ENCODE results near the gene NT5DC1. TPM values are rescaled to one million over a fixed set of nuclear protein-coding genes. Genes with fewer than 3 reads are reported as not detected.

The NT5DC1 gene
- total and polyA plus RNA-seq, 4 donors: 8.6 to 49.0 (median 22.1) TPM

DNA sequence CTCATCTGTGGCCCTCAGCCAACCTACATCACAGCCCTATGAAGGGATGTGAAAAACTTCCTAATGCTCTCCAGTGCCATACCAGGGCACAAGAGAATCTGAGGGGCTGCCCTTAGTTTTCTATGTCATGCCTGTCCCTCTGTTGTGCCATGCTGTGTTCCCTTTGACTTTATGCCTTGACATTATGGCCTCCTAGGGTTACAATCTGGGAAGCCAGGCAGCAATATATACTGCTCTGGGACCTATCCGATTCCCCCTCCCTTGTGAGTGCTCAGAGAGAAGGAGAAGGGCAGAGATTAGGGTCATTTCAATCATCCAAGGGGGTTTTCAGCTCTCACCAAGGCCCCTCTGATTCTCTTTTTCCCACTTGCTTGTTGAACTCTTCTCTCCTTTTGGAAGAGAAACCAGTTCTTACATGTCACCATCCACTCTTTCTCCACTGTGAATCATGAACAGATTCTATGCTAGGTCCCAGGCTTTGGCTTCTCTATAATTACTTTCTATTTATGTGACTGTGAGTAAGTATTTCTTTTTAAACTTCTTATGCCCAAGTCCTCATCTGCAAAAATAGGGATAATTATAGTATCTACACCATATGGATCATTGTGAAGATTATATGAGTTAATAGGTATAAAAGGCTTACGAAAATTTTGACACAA is 25.8 kb upstream of the NT5DC1 start:
- H3K4me3 ChIP-seq: no peak overlapping the region
- H3K36me3 ChIP-seq (ENCODE audit: control insufficient read depth in 4 of 4, insufficient read depth in 4 of 4, low read length in 4 of 4): no peaks in the 10 kb centered on the region
- no peak overlapping the region for H3K9ac ChIP-seq (ENCODE audit: insufficient read depth in 1 of 2, low read length in 2 of 2)
- DNase-seq (no peak), ATAC-seq (ENCODE audit: insufficient read depth, low FRiP score) (no peak)
- WGBS, 2 donors: 92 to 96% methylated on average over 2 of the region's 2 CpGs
- peaks cover 0 to 9% (median 4%) of the 10 kb centered on the region in 5 donors for H3K4me1 ChIP-seq (ENCODE audit: control insufficient read depth in 5 of 5, insufficient read depth in 5 of 5, low read length in 5 of 5)
- no peaks in the 10 kb centered on the region for H3K27me3 ChIP-seq (ENCODE audit: control insufficient read depth in 3 of 3, insufficient read depth in 3 of 3, low read length in 2 of 3)
- H3K27ac ChIP-seq (ENCODE audit: low read depth in 1 of 2, low read length in 1 of 2): no peak overlapping the region
- TF ChIP-seq, protein P1, sequence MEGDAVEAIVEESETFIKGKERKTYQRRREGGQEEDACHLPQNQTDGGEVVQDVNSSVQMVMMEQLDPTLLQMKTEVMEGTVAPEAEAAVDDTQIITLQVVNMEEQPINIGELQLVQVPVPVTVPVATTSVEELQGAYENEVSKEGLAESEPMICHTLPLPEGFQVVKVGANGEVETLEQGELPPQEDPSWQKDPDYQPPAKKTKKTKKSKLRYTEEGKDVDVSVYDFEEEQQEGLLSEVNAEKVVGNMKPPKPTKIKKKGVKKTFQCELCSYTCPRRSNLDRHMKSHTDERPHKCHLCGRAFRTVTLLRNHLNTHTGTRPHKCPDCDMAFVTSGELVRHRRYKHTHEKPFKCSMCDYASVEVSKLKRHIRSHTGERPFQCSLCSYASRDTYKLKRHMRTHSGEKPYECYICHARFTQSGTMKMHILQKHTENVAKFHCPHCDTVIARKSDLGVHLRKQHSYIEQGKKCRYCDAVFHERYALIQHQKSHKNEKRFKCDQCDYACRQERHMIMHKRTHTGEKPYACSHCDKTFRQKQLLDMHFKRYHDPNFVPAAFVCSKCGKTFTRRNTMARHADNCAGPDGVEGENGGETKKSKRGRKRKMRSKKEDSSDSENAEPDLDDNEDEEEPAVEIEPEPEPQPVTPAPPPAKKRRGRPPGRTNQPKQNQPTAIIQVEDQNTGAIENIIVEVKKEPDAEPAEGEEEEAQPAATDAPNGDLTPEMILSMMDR (IDR thresholded peaks at IDR 0.05; ENCODE audit: control extremely low read depth, extremely low read depth): no peak
- H3K9me3 ChIP-seq (ENCODE audit: control insufficient read depth in 4 of 4, insufficient read depth in 3 of 4, low read length in 3 of 4): no peaks in the 10 kb centered on the region

- Histone ChIP-seq H3K27ac (ENCODE audit: low read depth in 1 of 2, low read length in 1 of 2) (no peak overlapping the region), H3K9me3 (ENCODE audit: control insufficient read depth in 4 of 4, insufficient read depth in 3 of 4, low read length in 3 of 4) (no peaks in the 10 kb centered on the region), H3K4me1 (ENCODE audit: control insufficient read depth in 5 of 5, insufficient read depth in 5 of 5, low read length in 5 of 5) (peaks cover 0 to 4% (median 0%) of the 10 kb centered on the region in 5 donors), H3K36me3 (ENCODE audit: control insufficient read depth in 4 of 4, insufficient read depth in 4 of 4, low read length in 4 of 4) (no peaks in the 10 kb centered on the region), H3K27me3 (ENCODE audit: control insufficient read depth in 3 of 3, insufficient read depth in 3 of 3, low read length in 2 of 3) (no peaks in the 10 kb centered on the region), H3K9ac (ENCODE audit: insufficient read depth in 1 of 2, low read length in 2 of 2) (no peak overlapping the region), H3K4me3 (no peak overlapping the region)
- TF ChIP-seq, protein P1 (IDR thresholded peaks at IDR 0.05; ENCODE audit: control extremely low read depth, extremely low read depth): no peak
- DNase-seq: no peak
- WGBS, 2 donors: 75 to 88% methylated on average over 3 of the region's 3 CpGs
- no peak for ATAC-seq (ENCODE audit: insufficient read depth, low FRiP score)
Measured at GRCh38 chr6:116078522-116078921, 22.1 kb upstream of the NT5DC1 start.

DNA sequence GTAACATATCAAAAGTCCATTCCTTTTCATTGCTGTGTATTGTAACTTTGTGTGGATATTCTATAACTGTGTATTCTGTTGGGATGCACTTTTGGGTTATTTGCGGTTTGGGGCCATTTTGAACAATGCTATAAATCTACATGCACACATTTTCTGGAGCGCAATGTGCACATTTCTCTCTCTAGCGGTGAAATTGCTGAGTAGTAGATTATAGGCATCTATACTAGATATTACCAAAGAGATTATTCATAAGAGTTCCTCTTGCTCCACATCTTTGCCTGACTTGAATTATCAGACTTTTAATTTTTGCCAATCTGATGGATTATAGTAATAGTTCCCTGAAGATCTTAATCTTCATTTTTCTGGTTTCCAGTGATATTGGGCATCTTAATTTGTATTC is 21.7 kb upstream of the NT5DC1 start:
- Histone ChIP-seq H3K27me3 (ENCODE audit: control insufficient read depth in 3 of 3, insufficient read depth in 3 of 3, low read length in 2 of 3) (no peaks in the 10 kb centered on the region), H3K27ac (ENCODE audit: low read depth in 1 of 2, low read length in 1 of 2) (no peak overlapping the region), H3K36me3 (ENCODE audit: control insufficient read depth in 4 of 4, insufficient read depth in 4 of 4, low read length in 4 of 4) (no peaks in the 10 kb centered on the region), H3K4me1 (ENCODE audit: control insufficient read depth in 5 of 5, insufficient read depth in 5 of 5, low read length in 5 of 5) (peaks cover 0 to 3% (median 0%) of the 10 kb centered on the region in 5 donors), H3K9me3 (ENCODE audit: control insufficient read depth in 4 of 4, insufficient read depth in 3 of 4, low read length in 3 of 4) (no peaks in the 10 kb centered on the region), H3K4me3 (no peak overlapping the region), H3K9ac (ENCODE audit: insufficient read depth in 1 of 2, low read length in 2 of 2) (no peak overlapping the region)
- TF ChIP-seq, protein P1 (IDR thresholded peaks at IDR 0.05; ENCODE audit: control extremely low read depth, extremely low read depth): no peak
- ATAC-seq (ENCODE audit: insufficient read depth, low FRiP score) (no peak), DNase-seq (no peak)
- 97 to 99% methylated on average over 3 of the region's 3 CpGs for WGBS, 2 donors

GRCh38 chr6:116083052-116083451 is 17.6 kb upstream of the NT5DC1 start:
- no peaks in the 10 kb centered on the region for H3K9me3 ChIP-seq (ENCODE audit: control insufficient read depth in 4 of 4, insufficient read depth in 3 of 4, low read length in 3 of 4)
- H3K4me1 ChIP-seq (ENCODE audit: control insufficient read depth in 5 of 5, insufficient read depth in 5 of 5, low read length in 5 of 5): no peaks in the 10 kb centered on the region
- H3K36me3 ChIP-seq (ENCODE audit: control insufficient read depth in 4 of 4, insufficient read depth in 4 of 4, low read length in 4 of 4): no peaks in the 10 kb centered on the region
- no peaks in the 10 kb centered on the region for H3K27me3 ChIP-seq (ENCODE audit: control insufficient read depth in 3 of 3, insufficient read depth in 3 of 3, low read length in 2 of 3)
- no peak overlapping the region for H3K4me3 ChIP-seq
- H3K27ac ChIP-seq (ENCODE audit: low read depth in 1 of 2, low read length in 1 of 2): no peak overlapping the region
- no peak for ATAC-seq (ENCODE audit: insufficient read depth, low FRiP score)
- 90 to 94% methylated on average over 5 of the region's 5 CpGs for WGBS, 2 donors
- DNase-seq: no peak
- TF ChIP-seq, protein P1 (IDR thresholded peaks at IDR 0.05; ENCODE audit: control extremely low read depth, extremely low read depth): no peak
- no peak overlapping the region for H3K9ac ChIP-seq (ENCODE audit: insufficient read depth in 1 of 2, low read length in 2 of 2)

Data from lung (tissue), 12 donors.